Measurements from ENCODE around the gene SLC35F3.

The SLC35F3 gene

GRCh38 chr1:234047123-234047522 lies 142.6 kb downstream of the SLC35F3 start:
- no peak for DNase-seq

GRCh38 chr1:234062166-234062565 lies 157.7 kb downstream of the SLC35F3 start:
- no peak for DNase-seq

GRCh38 chr1:234065794-234066447 lies 161.4 kb downstream of the SLC35F3 start:
- peak; percentile 39 for DNase-seq

GRCh38 chr1:234067581-234068337 lies 163.3 kb downstream of the SLC35F3 start:
- no peak for DNase-seq

GRCh38 chr1:234069760-234070159 lies 165.3 kb downstream of the SLC35F3 start:
- DNase-seq: peak; percentile 12

GRCh38 chr1:234072793-234073192 lies 168.3 kb downstream of the SLC35F3 start:
- no peak for DNase-seq

- DNase-seq: no peak
These were observed 173.7 kb downstream of the SLC35F3 start for GRCh38 chr1:234078143-234078542.

GRCh38 chr1:234079896-234080295 lies 175.4 kb downstream of the SLC35F3 start:
- no peak for DNase-seq

- no peak for DNase-seq
These were observed 179.0 kb downstream of the SLC35F3 start for GRCh38 chr1:234083460-234083859.

- DNase-seq: no peak
These were observed 184.9 kb downstream of the SLC35F3 start for GRCh38 chr1:234089396-234089795.

GRCh38 chr1:234090212-234091064 lies 186.0 kb downstream of the SLC35F3 start:
- DNase-seq: no peak

- no peak for DNase-seq
These were observed 186.6 kb downstream of the SLC35F3 start for GRCh38 chr1:234091065-234091401.

- peak; percentile 25 for DNase-seq
These were observed 187.4 kb downstream of the SLC35F3 start for GRCh38 chr1:234091876-234092275.

GRCh38 chr1:234093107-234093506 lies 188.6 kb downstream of the SLC35F3 start:
- no peak for DNase-seq

- DNase-seq: no peak
These were observed 189.3 kb downstream of the SLC35F3 start for GRCh38 chr1:234093741-234094140.

GRCh38 chr1:234094172-234094571 lies 189.7 kb downstream of the SLC35F3 start:
- DNase-seq: no peak

- no peak for DNase-seq
These were observed 191.8 kb downstream of the SLC35F3 start for GRCh38 chr1:234096161-234096770.

- DNase-seq: peak; percentile 86
These were observed 198.1 kb downstream of the SLC35F3 start for GRCh38 chr1:234102583-234102982.

GRCh38 chr1:234103198-234103597 lies 198.7 kb downstream of the SLC35F3 start:
- DNase-seq: no peak

- no peak for DNase-seq
These were observed 201.6 kb downstream of the SLC35F3 start for GRCh38 chr1:234106032-234106431.

GRCh38 chr1:234107416-234108021 lies 203.0 kb downstream of the SLC35F3 start:
- no peak for DNase-seq

- no peak for DNase-seq
These were observed 204.4 kb downstream of the SLC35F3 start for GRCh38 chr1:234108921-234109320.

- DNase-seq: no peak
These were observed 205.4 kb downstream of the SLC35F3 start for GRCh38 chr1:234109840-234110239.

Data from NCI-H2171 treated with DMSO at 0.1 percent for 48 hours (cell line).